Measurements from ENCODE around the gene DACH1.
"Not testable (repeated sequence)": the region's sequence is repeated elsewhere in the genome, so short reads cannot be mapped to it uniquely, and the experiment has no call there.

The DACH1 gene

DNA sequence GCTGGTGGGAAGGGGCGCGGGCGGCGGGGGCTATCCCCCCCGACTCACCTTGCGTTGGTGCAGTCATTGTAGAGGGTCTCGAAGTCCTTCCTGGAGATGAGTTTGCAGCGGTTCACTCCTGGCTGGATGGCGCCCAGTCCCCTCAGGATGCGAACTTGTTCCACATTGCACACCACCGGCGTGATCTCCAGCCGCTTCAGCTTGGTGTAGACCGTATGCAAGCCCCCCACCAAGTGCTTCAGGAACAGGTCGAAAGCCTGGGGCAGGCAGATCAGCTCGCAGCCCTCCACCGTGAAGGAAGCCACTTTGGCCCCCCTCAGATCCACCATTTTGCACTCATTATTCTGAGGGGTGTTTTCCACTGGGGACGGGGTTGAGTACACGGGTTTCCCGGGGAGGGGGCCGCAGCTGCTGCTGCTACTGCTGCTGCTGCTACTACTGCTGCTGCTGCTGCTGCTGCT lies 1.1 kb downstream of the DACH1 start:
- DNase-seq: peak; percentile 55

DNA sequence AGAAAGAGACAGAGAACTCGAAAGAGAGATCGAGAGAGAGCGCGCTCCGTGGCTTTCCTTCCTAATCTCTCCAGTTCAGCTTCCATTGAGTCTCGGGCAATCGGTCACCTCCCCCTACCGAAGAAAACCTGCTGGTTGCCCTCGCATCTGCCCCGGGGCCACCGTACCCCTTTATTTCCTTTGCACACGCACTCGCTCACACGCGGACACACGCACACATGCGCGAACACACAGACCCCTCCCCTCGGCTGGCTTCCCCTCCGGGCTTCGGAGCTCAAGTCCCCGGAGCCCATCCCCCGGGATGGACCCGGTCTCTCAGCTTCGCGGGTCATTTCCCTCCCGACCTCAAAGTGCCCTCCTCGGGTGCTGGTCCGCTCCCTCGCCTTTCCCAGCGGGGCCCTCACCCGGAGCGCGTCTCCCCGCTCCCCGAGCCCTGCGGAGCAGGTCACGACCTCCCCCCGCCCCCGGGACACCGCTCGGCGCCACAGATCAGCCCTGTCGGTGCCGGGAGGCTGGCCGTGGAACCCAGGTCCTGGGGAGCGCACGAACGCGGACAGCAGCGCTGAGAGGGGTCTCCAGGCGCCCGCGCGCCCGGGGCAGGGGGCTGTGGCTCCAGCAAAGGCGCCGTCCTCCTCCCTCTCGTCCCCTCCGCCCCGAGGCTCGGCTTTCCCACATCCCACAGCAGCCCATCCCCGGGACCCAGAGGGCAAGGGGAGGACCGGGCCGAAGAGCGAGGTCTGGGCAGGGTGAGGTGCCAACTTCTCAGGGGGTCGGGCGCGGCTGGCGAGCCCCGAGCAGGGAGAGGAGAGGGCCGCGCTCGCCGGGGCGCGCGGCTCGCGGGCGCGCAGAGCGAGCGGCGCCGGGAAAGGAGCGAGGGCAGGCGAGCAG lies 1.8 kb downstream of the DACH1 start:
- peak; percentile 79 for DNase-seq

DNA sequence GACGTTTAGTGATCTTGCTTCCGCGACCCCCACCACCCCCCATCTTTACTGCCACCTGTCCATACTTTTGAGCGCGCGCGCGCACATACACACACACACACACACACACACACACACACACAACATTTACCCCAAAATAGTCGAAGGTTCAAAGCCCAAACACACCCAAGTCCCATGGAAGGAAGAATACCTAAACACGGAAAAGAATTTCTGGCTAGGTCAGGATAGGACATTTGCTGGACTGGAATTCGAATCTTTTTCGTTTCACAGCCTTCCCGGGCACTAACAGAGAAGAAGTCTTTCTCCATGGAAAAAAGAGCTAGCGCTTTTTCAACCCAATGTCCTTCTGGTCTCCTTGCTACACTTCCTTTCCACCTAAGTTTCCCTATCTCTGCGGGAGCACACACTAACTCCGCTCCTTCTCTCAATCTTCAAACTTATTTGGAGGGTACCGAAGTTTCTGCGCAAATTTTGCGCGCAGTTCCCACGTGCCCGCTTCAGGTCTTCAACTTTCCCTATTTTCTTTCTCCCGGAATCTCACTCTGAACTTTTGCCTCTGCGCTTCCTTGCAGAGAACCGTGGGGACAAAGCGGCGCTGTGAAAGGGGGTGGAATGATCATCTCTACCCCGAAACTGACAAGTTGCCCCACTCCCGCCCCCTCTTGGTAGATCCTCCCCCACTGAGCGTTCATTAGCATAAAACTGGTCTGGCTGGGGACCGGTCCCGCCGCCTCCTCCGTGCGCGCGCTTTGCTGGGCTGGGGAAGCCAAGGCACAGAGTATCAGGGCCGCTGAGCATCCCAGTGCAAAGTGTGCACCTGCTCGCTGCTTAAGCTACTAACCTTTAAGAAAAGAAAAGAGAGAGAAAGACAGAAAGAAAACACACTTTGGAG lies 2.7 kb downstream of the DACH1 start:
- DNase-seq: peak; percentile 91

DNA sequence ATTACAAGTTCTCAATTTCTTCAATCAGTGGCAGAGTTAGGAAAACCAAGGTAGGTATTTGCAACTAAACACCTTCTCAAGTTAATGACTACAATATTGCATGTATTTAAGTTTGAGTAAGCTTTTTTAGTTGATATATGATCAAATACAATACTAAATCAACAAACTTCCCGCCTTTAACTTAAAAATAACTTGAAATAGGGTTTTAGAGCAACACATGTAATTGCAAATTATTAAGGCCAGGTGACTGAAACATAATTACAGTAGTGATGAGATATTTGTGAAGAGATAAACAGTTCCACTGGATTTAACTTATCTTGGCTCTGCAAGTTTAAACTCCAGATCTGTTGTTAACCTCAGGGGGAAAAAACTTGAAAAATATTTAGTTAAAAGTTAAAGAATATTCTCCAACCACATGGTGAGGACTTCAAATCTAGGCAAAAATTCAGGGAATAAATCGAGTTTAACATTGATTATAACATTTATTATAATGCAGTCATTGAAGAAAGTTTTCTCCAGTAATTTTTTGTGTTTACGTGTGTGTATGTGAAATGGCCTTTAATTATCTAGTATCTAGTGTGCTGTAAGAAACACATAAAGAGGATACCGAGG lies 3.6 kb downstream of the DACH1 start:
- peak; percentile 46 for DNase-seq

DNA sequence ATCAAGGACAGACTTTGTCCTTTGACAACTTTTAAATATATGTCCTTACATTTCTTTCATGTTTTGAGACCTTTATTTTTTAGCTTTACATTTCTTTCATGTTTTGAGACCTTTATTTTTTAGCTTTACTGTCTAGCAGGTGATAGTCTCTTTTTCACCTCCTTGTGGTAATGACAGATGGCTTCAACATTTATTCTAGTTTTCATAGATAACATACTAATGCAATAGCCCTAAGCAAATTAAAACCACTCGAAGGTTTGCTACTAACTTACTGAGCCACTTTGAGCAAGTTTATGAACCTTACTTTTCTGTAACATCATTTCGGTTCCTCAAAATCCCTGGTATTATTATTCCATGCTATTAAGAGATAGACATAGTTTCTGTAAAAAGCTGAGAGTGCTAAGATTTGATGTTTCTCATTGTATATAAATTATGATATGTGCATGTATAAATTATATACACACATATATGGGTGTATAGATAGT lies 4.5 kb downstream of the DACH1 start:
- peak; percentile 37 for DNase-seq

DNA sequence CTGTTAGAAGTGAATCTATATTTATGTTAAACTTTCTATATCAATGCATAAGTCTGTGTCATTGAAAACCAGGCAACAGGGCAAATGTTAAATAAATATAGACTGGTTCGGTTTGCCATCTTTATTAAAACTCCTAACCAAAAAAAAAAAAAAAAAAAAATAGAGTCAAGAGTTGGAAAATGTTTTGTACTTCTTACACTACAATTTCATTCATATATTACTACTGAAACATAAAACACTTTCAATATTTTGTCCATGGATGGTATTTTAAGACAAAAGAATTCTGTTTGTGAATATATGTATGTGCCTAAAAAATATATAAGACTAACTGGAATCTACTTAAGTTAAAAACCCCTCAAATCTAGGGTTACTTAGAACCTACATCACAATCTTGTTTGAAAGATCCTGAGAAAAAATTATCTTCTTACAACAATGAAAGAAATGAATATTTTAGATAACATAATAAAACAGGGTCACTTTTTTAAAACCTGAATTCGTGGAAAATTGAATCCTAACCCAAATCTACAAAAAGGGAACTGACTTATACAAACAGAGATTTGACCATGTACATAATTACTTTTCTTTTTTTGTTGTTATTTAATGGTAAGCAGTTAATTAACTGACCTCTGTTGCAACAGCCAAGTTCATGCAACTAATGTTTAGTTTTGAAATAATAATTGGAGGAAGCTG lies 5.1 kb downstream of the DACH1 start:
- peak; percentile 37 for DNase-seq

DNA sequence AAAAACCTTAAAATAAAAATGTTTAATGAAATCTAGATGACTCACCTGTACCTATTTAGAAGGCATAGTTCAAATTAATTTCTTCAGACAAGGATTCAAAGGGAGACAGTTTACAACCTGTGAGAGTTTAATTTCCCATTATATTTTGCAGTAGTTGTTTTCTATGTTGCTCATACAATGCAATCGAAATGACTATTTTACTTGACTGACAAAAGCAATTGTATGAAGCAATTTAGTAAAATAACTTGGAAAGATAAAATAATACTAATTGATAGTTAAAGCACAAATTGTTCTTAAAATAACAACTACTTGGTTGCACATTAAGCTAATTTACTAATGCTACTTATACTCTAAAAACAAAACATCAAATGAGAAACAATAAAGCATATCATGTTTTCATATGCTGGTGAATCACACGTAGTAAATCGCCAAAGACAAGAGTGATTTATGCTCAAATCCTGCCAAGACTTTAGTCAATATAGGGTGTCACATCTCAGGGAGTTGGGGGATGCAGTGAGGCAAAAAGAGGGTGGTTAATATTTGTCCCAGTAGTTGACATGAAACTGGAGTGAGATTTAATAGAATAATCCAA lies 6.4 kb downstream of the DACH1 start:
- DNase-seq: peak; percentile 84

DNA sequence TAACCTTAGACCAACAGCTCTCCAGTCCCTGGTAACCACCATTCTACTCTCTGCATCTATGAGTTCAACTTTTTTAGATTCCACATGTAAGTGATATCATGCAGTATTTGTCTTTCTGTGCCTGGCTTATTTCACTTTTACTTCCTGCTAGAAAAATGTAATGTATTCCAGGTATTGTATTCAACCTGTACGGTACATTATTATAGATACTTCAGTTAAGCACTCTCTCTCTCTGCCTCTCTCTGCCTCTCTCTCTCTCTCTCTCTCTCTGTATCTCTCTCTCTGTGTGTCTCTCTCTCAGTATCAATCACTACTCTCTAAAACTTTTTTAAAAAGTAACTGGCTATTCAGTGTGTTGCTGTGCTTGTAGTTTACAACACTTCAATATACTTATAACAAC lies 8.4 kb downstream of the DACH1 start:
- peak; percentile 42 for DNase-seq

DNA sequence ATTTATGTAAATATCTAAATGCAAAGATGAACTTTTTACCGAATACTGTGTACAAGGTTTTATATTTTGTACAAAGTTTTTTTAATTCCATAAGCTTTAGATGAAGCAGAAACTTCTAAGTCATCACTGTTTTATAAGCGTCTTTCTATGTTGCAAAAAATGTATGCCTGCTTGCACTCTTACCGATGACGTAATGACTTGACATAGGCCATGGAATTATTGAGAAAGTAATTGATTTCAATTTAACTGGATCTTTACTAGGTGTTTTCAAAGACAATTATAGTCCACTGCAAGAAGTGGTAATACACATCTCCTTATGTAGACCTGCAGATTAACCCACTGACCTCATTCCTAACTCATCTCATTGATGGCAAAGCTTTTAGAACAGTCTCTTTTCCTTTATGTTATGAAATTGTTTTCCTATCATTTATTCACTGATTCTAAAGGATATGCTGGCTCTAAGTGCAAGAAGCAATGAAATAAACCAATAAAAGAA lies 10.4 kb downstream of the DACH1 start:
- peak; percentile 15 for DNase-seq

DNA sequence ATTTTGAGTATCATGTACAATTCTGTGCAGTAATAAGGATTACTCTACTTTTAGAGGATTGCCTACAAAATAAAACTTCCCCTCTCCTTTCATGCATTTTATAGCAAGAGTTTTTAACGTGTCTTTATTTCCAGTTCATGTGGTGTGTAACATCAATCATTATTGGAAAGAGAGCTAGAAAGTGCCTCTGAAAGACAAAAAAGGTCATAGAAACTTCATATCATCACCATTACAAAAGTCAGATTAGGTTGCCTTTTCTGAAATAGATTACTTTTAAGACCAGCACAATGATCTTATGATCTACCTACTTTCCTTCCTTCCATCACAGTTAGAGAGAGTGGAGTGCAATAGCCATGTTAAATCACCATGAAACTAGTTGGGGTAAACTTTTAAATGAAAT lies 12.6 kb downstream of the DACH1 start:
- no peak for DNase-seq

DNA sequence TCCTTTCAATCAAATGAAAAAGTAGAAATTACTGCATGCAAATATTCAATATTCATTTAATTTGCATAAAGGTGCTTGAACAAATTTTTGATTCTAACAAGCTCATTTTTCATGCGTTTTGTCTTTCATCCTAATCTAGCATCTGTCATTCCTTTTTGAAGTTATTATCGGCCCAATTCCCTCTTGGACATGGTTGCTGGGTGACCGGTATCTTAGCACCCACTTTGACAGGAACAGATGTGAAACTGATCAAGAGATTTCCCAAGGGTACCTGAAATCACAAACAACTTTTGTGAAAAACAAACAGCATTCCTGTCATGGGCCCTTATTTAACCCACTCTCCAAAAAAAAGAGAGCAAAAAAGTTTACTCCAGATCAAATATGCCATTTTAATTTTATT lies 13.3 kb downstream of the DACH1 start:
- peak; percentile 66 for DNase-seq

DNA sequence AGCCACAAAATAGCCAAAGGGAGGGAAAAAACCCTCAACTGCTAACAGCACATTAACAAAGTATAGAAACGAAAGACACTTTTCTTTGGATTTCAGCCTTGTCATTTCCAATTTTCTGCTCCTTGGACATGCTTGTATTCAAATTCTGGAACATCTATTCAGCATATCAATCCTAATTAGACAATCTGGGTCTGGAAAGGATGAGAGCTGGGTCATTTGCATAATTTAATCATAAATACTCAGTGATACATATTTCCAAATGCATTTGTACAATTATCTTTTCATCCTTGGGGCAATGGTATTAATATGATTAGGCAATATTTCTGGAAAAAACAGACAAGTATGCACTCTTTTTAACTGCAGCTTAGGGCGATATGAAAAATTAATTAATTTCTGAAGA lies 14.3 kb downstream of the DACH1 start:
- DNase-seq: no peak

DNA sequence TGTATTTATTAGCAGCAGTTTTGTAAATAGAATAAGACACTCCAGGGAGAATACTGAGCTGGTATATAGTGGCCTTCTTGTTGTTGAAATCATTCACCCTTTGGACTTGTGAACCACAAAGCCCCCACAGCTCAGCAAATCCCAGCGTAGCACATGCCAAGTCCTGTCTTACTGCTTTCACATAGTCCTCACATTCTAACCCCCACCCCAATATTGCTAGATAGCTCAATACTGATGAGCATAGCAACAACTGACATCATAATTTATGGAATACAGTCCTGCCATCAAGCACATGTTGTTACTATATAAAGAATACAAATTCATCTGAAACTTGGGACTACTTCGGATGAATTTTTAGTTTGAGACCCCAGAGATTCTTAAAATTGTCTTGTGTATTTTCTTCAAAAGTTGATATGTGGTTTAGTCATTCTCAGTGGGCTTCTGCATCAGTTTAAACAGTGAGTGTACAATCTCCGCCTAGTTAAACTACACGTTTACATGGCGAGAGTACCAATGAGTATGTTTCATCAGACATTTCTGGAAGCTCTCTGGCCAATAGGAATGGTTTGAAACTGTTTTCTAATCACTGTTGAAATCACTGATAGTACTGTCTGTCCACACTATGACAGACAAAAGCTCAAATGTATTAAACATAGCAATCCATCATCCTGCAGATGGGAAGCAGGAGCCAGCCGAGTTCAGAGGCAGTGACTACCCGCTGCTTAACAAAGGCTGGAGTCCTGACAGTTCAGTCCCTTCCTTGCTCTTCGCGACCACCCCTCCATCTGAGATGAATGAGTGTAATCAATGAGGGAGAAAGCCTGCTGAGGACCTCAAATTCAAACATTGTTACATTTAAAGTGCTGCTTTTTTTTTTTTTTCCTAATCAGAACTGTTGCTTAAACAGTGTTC lies 15.2 kb downstream of the DACH1 start:
- peak; percentile 45 for DNase-seq

DNA sequence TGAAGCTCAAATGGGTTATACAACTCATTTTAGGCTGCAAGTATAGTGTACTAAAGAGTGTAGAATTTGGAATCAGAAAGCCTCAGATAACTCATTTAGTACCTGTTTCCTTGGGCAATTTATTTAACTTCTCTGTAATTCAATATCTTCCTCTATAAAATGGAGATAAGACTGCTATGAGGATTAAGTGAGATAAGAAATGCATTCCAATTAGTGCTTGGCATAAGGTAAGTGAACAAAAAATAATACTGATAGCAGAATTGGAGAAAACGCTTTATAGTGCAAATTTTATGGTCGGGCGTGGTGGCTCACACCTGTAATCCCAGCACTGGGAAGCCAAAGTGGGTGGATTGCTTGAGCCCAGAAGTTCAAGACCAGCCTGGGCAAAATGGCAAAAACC lies 25.0 kb downstream of the DACH1 start:
- DNase-seq: no peak

DNA sequence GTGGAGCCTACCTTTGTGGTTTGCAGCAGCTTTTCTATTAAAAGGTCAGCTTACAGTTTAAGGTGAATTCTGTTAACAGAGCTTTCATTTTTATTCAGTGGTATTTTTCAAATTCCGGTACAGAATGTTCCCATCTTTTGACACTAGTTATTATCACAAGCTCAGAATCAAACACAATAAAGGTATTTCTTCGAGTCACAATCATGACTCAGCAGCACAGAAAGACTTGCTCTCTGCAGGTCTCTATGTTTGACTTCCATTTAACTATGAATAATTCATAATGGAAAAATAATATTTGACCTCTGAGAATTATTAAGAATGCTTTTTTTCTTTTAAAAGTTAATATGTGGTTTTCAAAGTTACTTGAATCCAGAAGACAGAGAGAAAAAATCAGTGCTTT lies 28.2 kb downstream of the DACH1 start:
- no peak for DNase-seq

DNA sequence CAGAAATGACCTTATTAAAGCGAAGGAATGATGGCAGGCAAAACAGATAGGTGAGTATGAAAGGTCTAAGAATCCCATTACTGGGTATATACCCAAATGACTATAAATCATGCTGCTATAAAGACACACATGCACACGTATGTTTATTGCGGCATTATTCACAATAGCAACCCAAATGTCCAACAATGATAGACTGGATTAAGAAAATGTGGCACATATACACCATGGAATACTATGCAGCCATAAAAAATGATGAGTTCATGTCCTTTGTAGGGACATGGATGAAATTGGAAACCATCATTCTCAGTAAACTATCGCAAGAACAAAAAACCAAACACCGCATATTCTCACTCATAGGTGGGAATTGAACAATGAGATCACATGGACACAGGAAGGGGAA lies 29.4 kb downstream of the DACH1 start:
- DNase-seq: not testable (repeated sequence)

DNA sequence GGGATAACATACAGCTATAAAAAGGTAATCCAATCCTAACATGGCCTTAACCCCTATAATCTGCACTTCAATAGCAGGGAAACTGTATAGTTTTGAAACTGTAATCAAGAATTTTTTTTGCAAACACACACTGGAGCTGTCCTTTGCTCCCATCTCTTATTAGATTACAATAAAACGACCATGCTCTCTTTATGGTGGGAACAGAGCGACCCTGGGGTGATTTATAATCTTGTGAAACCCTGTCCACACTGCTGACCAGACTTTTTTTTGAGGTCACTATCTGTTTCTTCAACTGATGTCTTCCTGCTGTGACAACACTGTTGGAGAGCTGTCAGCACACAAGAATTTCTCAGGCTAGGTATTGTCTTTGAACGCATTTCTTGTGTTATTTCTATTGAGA lies 35.3 kb downstream of the DACH1 start:
- peak; percentile 90 for DNase-seq

DNA sequence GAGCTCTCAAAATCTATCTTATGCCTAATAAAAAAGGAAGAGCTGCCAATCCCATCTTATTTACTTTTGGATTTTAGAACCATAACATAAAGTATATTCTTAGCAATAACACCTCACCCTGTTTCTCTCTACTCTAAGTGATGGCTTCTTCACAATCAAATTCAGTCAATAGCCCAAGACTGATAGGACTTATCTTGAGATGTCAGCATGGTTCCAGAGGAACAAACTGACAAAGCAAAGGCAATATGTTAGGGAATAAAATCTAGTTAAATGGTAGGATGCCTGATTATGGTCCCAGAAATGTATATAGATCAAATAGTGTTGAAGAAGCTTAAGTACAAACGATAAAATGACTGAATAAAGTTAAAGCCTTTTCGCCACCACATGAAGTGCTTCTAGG lies 36.3 kb downstream of the DACH1 start:
- DNase-seq: peak; percentile 38

DNA sequence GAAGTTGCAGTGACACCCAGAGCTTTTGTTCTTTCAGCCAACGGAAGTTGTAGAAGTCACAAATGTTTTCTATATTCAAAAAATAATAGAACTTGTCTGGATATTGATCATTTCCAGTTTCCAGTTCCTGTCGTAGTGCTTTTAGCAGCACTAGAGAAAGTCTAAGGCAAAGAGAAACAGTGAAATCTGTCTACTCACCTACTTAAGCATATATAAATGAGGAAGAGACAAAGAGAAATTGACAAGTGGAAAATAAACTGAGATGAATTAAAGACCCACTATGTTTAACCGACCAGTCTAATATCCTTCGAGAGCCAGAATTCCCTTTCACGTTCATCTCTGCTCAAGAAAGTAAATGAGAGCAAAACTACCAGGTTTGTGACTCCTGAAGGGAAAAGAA lies 36.7 kb downstream of the DACH1 start:
- no peak for DNase-seq

DNA sequence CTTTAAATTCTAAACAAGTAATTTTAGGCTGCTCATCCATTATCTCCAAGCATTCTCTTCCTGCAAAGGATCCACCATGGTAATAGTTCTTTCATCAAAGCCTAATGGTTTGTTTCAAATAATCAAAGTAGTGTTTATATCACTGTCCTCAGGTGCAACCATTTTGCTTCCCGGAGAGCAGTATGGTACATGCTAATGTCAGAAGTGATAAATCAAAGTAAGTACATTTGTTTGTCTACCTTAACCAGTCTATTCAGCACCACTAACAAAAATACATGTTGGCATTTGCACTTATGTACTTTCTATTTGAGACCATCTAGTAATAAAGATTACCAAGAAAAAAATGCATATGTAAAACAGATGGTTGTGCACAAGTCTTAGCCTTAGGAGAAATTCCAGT lies 37.5 kb downstream of the DACH1 start:
- DNase-seq: peak; percentile 89

DNA sequence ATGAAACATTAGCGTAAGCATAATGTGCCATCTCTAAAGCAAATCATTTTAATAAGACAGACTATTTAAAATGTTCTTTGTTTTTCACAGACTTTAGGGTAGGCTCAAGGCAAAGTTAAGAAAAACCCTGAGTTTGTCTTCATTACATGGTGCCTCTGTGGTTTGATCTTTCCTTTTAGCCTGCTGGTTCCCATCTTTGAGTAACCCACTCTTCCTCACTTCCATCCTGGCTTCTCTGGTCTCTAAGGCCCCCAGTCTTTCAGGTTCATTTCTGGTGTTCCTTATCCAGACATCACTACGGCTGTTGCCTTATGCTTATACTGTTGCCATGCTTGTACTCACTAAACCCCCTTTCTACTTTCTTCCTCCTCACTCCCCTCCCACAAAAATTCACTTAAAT lies 38.4 kb downstream of the DACH1 start:
- DNase-seq: peak; percentile 25
